Neuronal stem cell (in vitro differentiated cells): ENCODE data around the gene RAD9A.

Source experiments
- DNase-seq: peaks from one replicate; pipeline ENCODE4 v3.0.0-alpha.2; 2013; ENCODE audit warnings: low spot score
- H2AFZ ChIP-seq: one replicate; pipeline ENCODE4 v1.6.1; 2013; ENCODE audit warnings: mild to moderate bottlenecking, low read length, inconsistent platforms
- H2AK5ac ChIP-seq: 2 replicates; pipeline ENCODE4 v1.6.1; 2013; ENCODE audit warnings: low read depth, mild to moderate bottlenecking, inconsistent platforms, low read length, moderate library complexity, mixed read lengths
- H2BK120ac ChIP-seq: 2 replicates; pipeline ENCODE4 v1.6.1; 2013; ENCODE audit warnings: low read depth, mild to moderate bottlenecking, inconsistent platforms, low read length, moderate library complexity, mixed read lengths
- H2BK12ac ChIP-seq: one replicate; pipeline ENCODE4 v1.6.1; 2013; ENCODE audit warnings: low read length, inconsistent platforms
- H2BK15ac ChIP-seq: 2 replicates; pipeline ENCODE4 v1.6.1; 2013; ENCODE audit warnings: mild to moderate bottlenecking, low read length, inconsistent platforms, mixed read lengths
- H2BK5ac ChIP-seq: one replicate; pipeline ENCODE4 v1.6.1; 2013; ENCODE audit warnings: inconsistent platforms, mild to moderate bottlenecking, low read length, moderate library complexity
- H3K14ac ChIP-seq: one replicate; pipeline ENCODE4 v1.6.1; 2013; ENCODE audit warnings: low read length, inconsistent platforms
- H3K18ac ChIP-seq: 2 replicates; pipeline ENCODE4 v1.6.1; 2013; ENCODE audit warnings: low read length, inconsistent platforms
- H3K23ac ChIP-seq: 2 replicates; pipeline ENCODE4 v1.6.1; 2013; ENCODE audit warnings: low read depth, mild to moderate bottlenecking, mixed read lengths, low read length, inconsistent platforms; ENCODE audit not compliant: poor library complexity
- H3K27ac ChIP-seq: replicated peaks from 3 replicates; pipeline ENCODE4 v1.5.1; 2013; ENCODE audit warnings: low read length, inconsistent platforms
- H3K27me3 ChIP-seq, 3 experiments: 2 replicates each; pipeline ENCODE4 v1.6.1; 2013; ENCODE audit warnings: low read length in 3 of 3, mild to moderate bottlenecking in 2 of 3, inconsistent platforms in 1 of 3, low read depth in 1 of 3, mixed read lengths in 1 of 3, moderate library complexity in 1 of 3; ENCODE audit not compliant: control insufficient read depth in 3 of 3, insufficient read depth in 3 of 3
- H3K36me3 ChIP-seq, 2 donors: replicated peaks in 1 of 2; 2 replicates each; pipeline ENCODE4 v1.6.1; 2013; ENCODE audit warnings: low read length in 2 of 2; ENCODE audit not compliant: control insufficient read depth in 2 of 2, insufficient read depth in 2 of 2
- H3K4ac ChIP-seq: 2 replicates; pipeline ENCODE4 v1.6.1; 2013; ENCODE audit warnings: inconsistent platforms, mild to moderate bottlenecking, low read length, moderate library complexity
- H3K4me1 ChIP-seq, 2 donors: 1 replicate in 1 of 2; 2 replicates in 1 of 2; pipeline ENCODE4 v1.6.1; 2013; ENCODE audit warnings: low read length in 2 of 2, low read depth in 1 of 2; ENCODE audit not compliant: control insufficient read depth in 2 of 2, insufficient read depth in 1 of 2
- H3K4me2 ChIP-seq: one replicate; pipeline ENCODE4 v1.6.1; 2013; ENCODE audit warnings: mild to moderate bottlenecking, low read length, inconsistent platforms; ENCODE audit not compliant: insufficient read depth, poor library complexity, severe bottlenecking
- H3K4me3 ChIP-seq, 2 donors: 2 replicates each; pipeline ENCODE4 v1.5.1; 2013; ENCODE audit warnings: low read length in 2 of 2, mild to moderate bottlenecking in 2 of 2, inconsistent platforms in 1 of 2, moderate library complexity in 1 of 2
- H3K79me1 ChIP-seq: one replicate; pipeline ENCODE4 v1.6.1; 2013; ENCODE audit warnings: low read depth, mild to moderate bottlenecking, inconsistent platforms, low read length, moderate library complexity
- H3K9ac ChIP-seq: one replicate; pipeline ENCODE4 v1.6.1; 2013; ENCODE audit warnings: mild to moderate bottlenecking, low read depth, low read length, inconsistent platforms; ENCODE audit not compliant: poor library complexity
- H3K9me3 ChIP-seq, 2 donors: replicated peaks in 1 of 2; 2 replicates each; pipeline versions ENCODE3 to v1.6.1; 2013; ENCODE audit warnings: low read length in 2 of 2, mild to moderate bottlenecking in 2 of 2, inconsistent platforms in 1 of 2, low read depth in 1 of 2, mixed read lengths in 1 of 2, moderate library complexity in 1 of 2; ENCODE audit not compliant: control insufficient read depth in 2 of 2, insufficient read depth in 1 of 2
- H4K8ac ChIP-seq: one replicate; pipeline ENCODE4 v1.6.1; 2013; ENCODE audit warnings: low read depth, mild to moderate bottlenecking, inconsistent platforms, low read length, moderate library complexity
- H4K91ac ChIP-seq: one replicate; pipeline ENCODE4 v1.6.1; 2013; ENCODE audit warnings: low read length, low read depth, mild to moderate bottlenecking, inconsistent platforms; ENCODE audit not compliant: poor library complexity
- WGBS, 2 donors: extraction: QIAGEN DNeasy Blood & Tissue Kit; methylation state at CpG; one replicate each; pipeline ENCODE4 v1.1.7; 2013; ENCODE audit warnings: missing lambda C conversion rate in 2 of 2, mixed read lengths in 1 of 2; ENCODE audit not compliant: insufficient read length in 2 of 2, insufficient replicate concordance in 1 of 2; ENCODE audit errors: extremely low coverage in 2 of 2; 5-methylcytosine and 5-hydroxymethylcytosine counted together

Gene RAD9A

GRCh38 chr11:67405688-67406339 is 14.0 kb downstream of the RAD9A start:
- Histone ChIP-seq H3K36me3 (peaks cover 0 to 1% of the 10 kb centered on the region in 2 donors), H3K4me3 (no peak overlapping the region), H3K14ac (no peak overlapping the region), H3K9ac (no peak overlapping the region), H3K27me3 (no peaks in the 10 kb centered on the region), H2BK12ac (no peak overlapping the region), H3K27ac (no peak overlapping the region), H2BK15ac (peak overlapping the region; percentile 28), H3K4me2 (no peak overlapping the region), H2AFZ (no peak overlapping the region), H2AK5ac (peak overlapping the region; percentile 30), H2BK120ac (no peak overlapping the region), H3K4me1 (peaks cover 9 to 28% of the 10 kb centered on the region in 2 donors), H3K18ac (no peak overlapping the region), H3K9me3 (no peaks in the 10 kb centered on the region), H2BK5ac (no peak overlapping the region), H4K8ac (no peak overlapping the region), H3K79me1 (peaks cover 7% of the 10 kb centered on the region), H4K91ac (no peak overlapping the region), H3K23ac (no peak overlapping the region), H3K4ac (no peak overlapping the region)
- DNase-seq: no peak
- no CpG with 5 or more reads among the region's 9 CpGs for WGBS, 2 donors

DNA sequence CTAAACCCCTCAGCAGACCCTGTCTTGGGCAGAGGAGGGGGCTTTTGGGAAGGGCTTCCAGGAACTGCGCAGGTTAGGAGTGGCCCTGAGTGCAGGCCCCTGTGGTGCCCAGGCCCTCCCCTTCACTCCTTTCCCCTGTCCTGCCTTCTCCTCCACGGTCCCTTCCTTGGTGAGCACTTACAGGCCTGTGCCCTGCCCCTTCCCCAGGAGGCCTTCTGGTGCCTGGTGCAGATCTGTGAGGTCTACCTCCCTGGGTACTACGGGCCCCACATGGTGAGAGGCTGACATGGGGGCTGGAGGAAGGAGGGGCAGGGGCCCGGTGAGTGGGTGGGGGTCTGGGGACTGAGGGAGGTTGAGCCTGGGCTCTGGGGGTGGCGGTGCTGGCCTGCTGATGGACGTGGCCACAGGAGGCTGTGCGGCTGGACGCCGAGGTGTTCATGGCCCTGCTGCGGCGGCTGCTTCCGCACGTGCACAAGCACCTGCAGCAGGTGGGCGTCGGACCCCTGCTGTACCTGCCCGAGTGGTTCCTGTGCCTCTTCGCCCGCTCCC is 14.7 kb downstream of the RAD9A start:
- no peak overlapping the region for H3K4me3 ChIP-seq
- H2BK5ac ChIP-seq: peak overlapping the region; percentile 53
- peak overlapping the region; percentile 80 for H3K23ac ChIP-seq
- no peak overlapping the region for H3K27ac ChIP-seq
- peak overlapping the region; percentile 53 for H3K4ac ChIP-seq
- H3K79me1 ChIP-seq: peaks cover 2% of the 10 kb centered on the region
- peak overlapping the region; percentile 22 for H2BK12ac ChIP-seq
- H2AFZ ChIP-seq: no peak overlapping the region
- peaks cover 14 to 26% of the 10 kb centered on the region in 2 donors for H3K4me1 ChIP-seq
- H3K36me3 ChIP-seq: no peaks in the 10 kb centered on the region
- H2AK5ac ChIP-seq: peak overlapping the region; percentile 90
- no peak overlapping the region for H3K9ac ChIP-seq
- peak overlapping the region; percentile 67 for H2BK15ac ChIP-seq
- H2BK120ac ChIP-seq: peak overlapping the region; percentile 47
- H3K14ac ChIP-seq: peak overlapping the region; percentile 38
- H4K91ac ChIP-seq: no peak overlapping the region
- no peaks in the 10 kb centered on the region for H3K27me3 ChIP-seq
- no peaks in the 10 kb centered on the region for H3K9me3 ChIP-seq
- H3K18ac ChIP-seq: peak overlapping the region; percentile 64
- H3K4me2 ChIP-seq: no peak overlapping the region
- no peak overlapping the region for H4K8ac ChIP-seq
- no CpG with 5 or more reads among the region's 18 CpGs for WGBS, 2 donors
- no peak for DNase-seq

DNA sequence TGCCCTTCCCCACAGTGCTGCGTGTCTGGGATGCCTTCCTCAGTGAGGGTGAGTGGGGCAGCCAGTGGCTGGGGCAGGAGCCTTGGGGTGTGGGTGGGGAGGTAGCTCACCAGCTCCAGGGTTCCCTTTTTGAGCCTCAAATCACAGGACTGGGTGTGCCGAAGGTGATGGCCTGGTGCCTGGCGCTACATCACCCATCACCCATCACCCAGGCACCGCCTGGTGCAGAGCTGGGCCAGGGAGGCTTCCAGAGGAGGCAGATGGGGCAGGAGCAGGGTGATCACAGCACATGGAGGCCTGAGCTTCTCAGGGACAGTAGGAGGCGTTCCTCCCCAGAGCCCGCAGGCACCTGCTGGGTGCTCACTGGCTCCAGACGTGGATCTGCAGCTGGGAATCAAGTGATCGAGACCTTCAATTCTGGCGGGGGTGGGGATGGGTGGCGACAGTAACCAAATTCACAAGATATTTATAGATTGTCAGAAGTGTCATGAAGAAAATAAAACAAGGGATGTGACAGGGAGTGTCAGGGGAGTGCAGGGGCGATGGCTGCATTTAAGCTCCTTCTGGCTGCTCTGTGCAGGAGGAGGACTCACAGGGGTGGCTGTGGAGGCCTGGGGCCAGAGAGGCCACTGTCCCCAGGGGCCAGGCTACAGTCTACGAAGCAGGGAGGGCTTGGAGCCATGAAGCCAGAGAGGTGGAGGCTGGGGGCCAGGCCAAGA is 15.3 kb downstream of the RAD9A start:
- H4K91ac ChIP-seq: no peak overlapping the region
- peak overlapping the region; percentile 38 for H3K14ac ChIP-seq
- peak overlapping the region; percentile 80 for H3K23ac ChIP-seq
- H3K36me3 ChIP-seq: no peaks in the 10 kb centered on the region
- no peaks in the 10 kb centered on the region for H3K27me3 ChIP-seq
- no peak overlapping the region for H3K4me3 ChIP-seq
- H3K18ac ChIP-seq: peak overlapping the region; percentile 64
- H4K8ac ChIP-seq: no peak overlapping the region
- peak overlapping the region; percentile 22 for H2BK12ac ChIP-seq
- no CpG with 5 or more reads among the region's 12 CpGs for WGBS, 2 donors
- no peak for DNase-seq
- H2AFZ ChIP-seq: no peak overlapping the region
- H3K9me3 ChIP-seq: no peaks in the 10 kb centered on the region
- H2AK5ac ChIP-seq: peak overlapping the region; percentile 90
- H2BK5ac ChIP-seq: peak overlapping the region; percentile 53
- H3K9ac ChIP-seq: no peak overlapping the region
- peaks cover 16 to 24% of the 10 kb centered on the region in 2 donors for H3K4me1 ChIP-seq
- no peak overlapping the region for H3K27ac ChIP-seq
- peak overlapping the region; percentile 67 for H2BK15ac ChIP-seq
- H3K79me1 ChIP-seq: peaks cover 2% of the 10 kb centered on the region
- no peak overlapping the region for H3K4me2 ChIP-seq
- peak overlapping the region; percentile 47 for H2BK120ac ChIP-seq
- peak overlapping the region; percentile 53 for H3K4ac ChIP-seq

GRCh38 chr11:67407688-67408163 is 15.9 kb downstream of the RAD9A start:
- Histone ChIP-seq H2AFZ (no peak overlapping the region), H3K14ac (no peak overlapping the region), H4K91ac (no peak overlapping the region), H3K9ac (no peak overlapping the region), H2BK5ac (no peak overlapping the region), H3K4me1 (peaks cover 15 to 21% of the 10 kb centered on the region in 2 donors), H3K27me3 (no peaks in the 10 kb centered on the region), H2BK15ac (no peak overlapping the region), H3K18ac (no peak overlapping the region), H3K9me3 (no peaks in the 10 kb centered on the region), H2BK120ac (no peak overlapping the region), H3K23ac (no peak overlapping the region), H3K79me1 (peaks cover 2% of the 10 kb centered on the region), H3K36me3 (no peaks in the 10 kb centered on the region), H4K8ac (no peak overlapping the region), H3K27ac (no peak overlapping the region), H2AK5ac (no peak overlapping the region), H3K4me3 (no peak overlapping the region), H3K4ac (no peak overlapping the region), H2BK12ac (no peak overlapping the region), H3K4me2 (no peak overlapping the region)
- WGBS, 2 donors: no CpG with 5 or more reads among the region's 12 CpGs
- DNase-seq: no peak
